K562 (cell line): ENCODE results near the gene MAGEB4. TPM values are rescaled to one million over a fixed set of nuclear protein-coding genes. Genes with fewer than 3 reads are reported as not detected.

ENCODE experiments used
- ARID3A ChIP-seq: IDR thresholded peaks from 2 replicates; pipeline ENCODE4 v1.6.1; 2012; ENCODE audit warnings: low read depth, low read length, improper control_type of control experiment, borderline replicate concordance
- ATF1 ChIP-seq, 2 experiments: fragments of 450-650 bp in 1 of 2; IDR thresholded peaks; 2 replicates each; pipeline ENCODE4 v1.6.1; 2016; ENCODE audit warnings: missing compliant biosample characterization in 1 of 2, missing genetic modification characterization in 1 of 2
- BRCA1 ChIP-seq, 2 experiments: fragments of 450-650 bp in 1 of 2; sonication (generic) in 1 of 2; formaldehyde crosslinking in 1 of 2; IDR thresholded peaks; 2 replicates each; pipeline versions ENCODE4 v1.5.0 to v1.6.1; 2017 to 2020; ENCODE audit warnings: mild to moderate bottlenecking in 1 of 2, missing genetic modification reagents in 1 of 2
- CBX1 ChIP-seq: sonication (generic); IDR thresholded peaks from 2 replicates; pipeline ENCODE4 v1.6.1; 2016; ENCODE audit warnings: antibody characterized with exemption, low read depth, mild to moderate bottlenecking
- COPS2 ChIP-seq: fragments of 450-650 bp; conservative IDR thresholded peaks from 2 replicates; pipeline ENCODE4 v1.6.1; 2016; ENCODE audit warnings: mild to moderate bottlenecking, moderate library complexity
- GATA2 ChIP-seq: sonication (generic); formaldehyde crosslinking; IDR thresholded peaks from 2 replicates; pipeline ENCODE4 v1.4.0; 2020; ENCODE audit warnings: mild to moderate bottlenecking, missing genetic modification reagents
- HDGF ChIP-seq: fragments of 450-650 bp; IDR thresholded peaks from 2 replicates; pipeline ENCODE4 v1.6.1; 2016
- HIVEP1 ChIP-seq: fragments of 250-450 bp; sonication (Bioruptor Pico); IDR thresholded peaks from 2 replicates; pipeline ENCODE4 v1.4.0; 2020; ENCODE audit warnings: mild to moderate bottlenecking
- JUND ChIP-seq, 2 experiments: IDR thresholded peaks; 2 replicates in 1 of 2; 3 replicates in 1 of 2; pipeline ENCODE4 v1.6.1; 2011; ENCODE audit warnings: borderline replicate concordance in 2 of 2, low read depth in 2 of 2, low read length in 2 of 2, improper control_type of control experiment in 1 of 2, missing biosample characterization in 1 of 2, missing genetic modification characterization in 1 of 2, missing genetic modification reagents in 1 of 2
- PRPF4 ChIP-seq: fragments of 200-400 bp; formaldehyde crosslinking; IDR thresholded peaks from one replicate; pipeline ENCODE4 v1.6.1; 2017; ENCODE audit warnings: low read length, low read depth, mild to moderate bottlenecking; ENCODE audit not compliant: insufficient read depth, poor library complexity, severe bottlenecking
- PTBP1 ChIP-seq: fragments of 200-400 bp; formaldehyde crosslinking; IDR thresholded peaks from 2 replicates; pipeline ENCODE4 v1.6.1; 2017; ENCODE audit warnings: low read depth, low read length
- RCOR1 ChIP-seq, 2 experiments: IDR thresholded peaks; 2 replicates each; pipeline ENCODE4 v1.6.1; 2012; ENCODE audit warnings: low read depth in 2 of 2, low read length in 2 of 2, borderline replicate concordance in 1 of 2, improper control_type of control experiment in 1 of 2
- SMARCB1 ChIP-seq: IDR thresholded peaks from 2 replicates; pipeline ENCODE4 v1.6.1; 2011; ENCODE audit warnings: improper control_type of control experiment, low read depth; ENCODE audit not compliant: insufficient read length
- TRIM28 ChIP-seq: fragments of 450-650 bp; IDR thresholded peaks from 2 replicates; pipeline ENCODE4 v1.6.1; 2017
- ZNF584 ChIP-seq: fragments of 200-800 bp; sonication (Bioruptor generic); IDR thresholded peaks from 2 replicates; pipeline ENCODE4 v1.6.1; 2016; ENCODE audit warnings: low read depth, mild to moderate bottlenecking, missing genetic modification characterization, missing compliant biosample characterization
- ZNF586 ChIP-seq: fragments of 450-650 bp; formaldehyde crosslinking; conservative IDR thresholded peaks from 2 replicates; pipeline ENCODE4 v1.4.0; 2020; ENCODE audit warnings: mild to moderate bottlenecking, moderate library complexity
- ZNF75A ChIP-seq: fragments of 450-650 bp; formaldehyde crosslinking; IDR thresholded peaks from 2 replicates; pipeline ENCODE4 v1.4.0; 2020; ENCODE audit warnings: mild to moderate bottlenecking
- ZNF764 ChIP-seq: fragments of 250-450 bp; sonication (Bioruptor Pico); IDR thresholded peaks from 2 replicates; pipeline ENCODE4 v1.4.0; 2020; ENCODE audit warnings: low read depth, mild to moderate bottlenecking, moderate library complexity
- polyA plus RNA-seq, 8 experiments: library from polyadenylated mRNA; depleted of rRNA in 4 of 8; stranded (reverse) in 5 of 8; unstranded in 3 of 8; fragments of >200 nt; fragmentation: Nextera tagmentation in 2 of 8; fragmentation: Illumina TruSeq in 1 of 8; extraction: Ambion mirVana in 2 of 8; extraction: Trizol in 1 of 8; gene quantifications; 2 replicates each; pipeline versions ENCODE4 v1.2.1 to v1.2.3, GENCODE V29; 2011 to 2014; ENCODE audit warnings: inconsistent platforms in 1 of 8, missing spikeins in 1 of 8
- total RNA-seq, 7 experiments: library from RNA; depleted of rRNA in 6 of 7; stranded (reverse); fragments of >200 nt in 6 of 7; fragmentation: Illumina TruSeq in 2 of 7; extraction: Trizol in 2 of 7; gene quantifications; 2 replicates each; pipeline versions ENCODE4 v1.2.1 to v1.2.3, GENCODE V29; 2011 to 2021; ENCODE audit warnings: low replicate concordance in 1 of 7
- TF ChIP-seq, protein P1 (sequence below): sonication (generic); formaldehyde crosslinking; IDR thresholded peaks from 2 replicates; pipeline ENCODE4 v1.8.1; 2023; ENCODE audit warnings: mild to moderate bottlenecking, missing genetic modification reagents
- TF ChIP-seq, protein P2 (sequence below): fragments of 250-450 bp; sonication (Bioruptor Pico); IDR thresholded peaks from 2 replicates; pipeline ENCODE4 v1.8.0; 2022; ENCODE audit warnings: inconsistent platforms, mild to moderate bottlenecking, moderate library complexity, borderline replicate concordance
- TF ChIP-seq, protein P3 (sequence below): sonication (generic); formaldehyde crosslinking; IDR thresholded peaks from 2 replicates; pipeline ENCODE4 v1.8.0; 2022; ENCODE audit warnings: mild to moderate bottlenecking, missing genetic modification reagents

The MAGEB4 gene
- total and polyA plus RNA-seq, 9 of the 15 experiments (the other 6 are each of a cell fraction or from before 2014, with no cell fraction given): 0.04 to 0.09 (median 0.06) TPM; not detected in 6

DNA sequence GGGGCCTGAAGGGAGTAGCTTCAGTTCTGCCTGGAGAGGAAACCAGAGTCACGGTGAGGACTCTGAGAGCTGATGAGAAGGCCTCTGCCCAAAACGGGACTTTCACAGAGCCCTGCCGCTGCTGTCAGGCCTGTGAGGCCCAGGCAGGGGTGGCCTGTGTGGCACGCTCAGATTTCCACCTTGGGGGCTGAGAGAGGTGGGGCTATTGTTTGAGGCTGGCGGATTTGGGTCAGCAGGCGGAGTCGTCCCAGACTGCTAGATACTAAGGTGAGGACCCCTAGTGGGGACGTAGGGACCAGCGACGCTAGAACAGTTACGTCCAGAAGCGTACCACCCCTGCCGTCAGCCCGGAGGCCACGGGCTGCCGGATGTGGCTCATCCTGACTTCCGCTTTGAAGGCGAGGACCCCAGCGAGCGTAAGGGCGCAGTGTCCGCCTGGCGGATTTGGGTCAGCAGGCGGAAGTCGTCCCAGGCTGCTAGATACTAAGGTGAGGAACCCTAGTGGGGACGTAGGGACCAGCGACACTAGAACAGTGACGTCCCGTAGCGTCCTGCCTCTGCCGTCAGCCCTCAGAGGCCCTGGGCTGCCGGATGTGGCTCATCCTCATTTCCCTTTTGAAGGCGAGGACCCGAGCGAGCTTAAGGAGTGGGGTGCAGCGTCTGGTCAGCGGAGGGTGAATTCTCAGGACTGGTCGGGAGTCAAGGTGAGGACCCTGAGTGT, 5.1 kb downstream of the MAGEB4 start, which contains the start of gene MAGEB1 (continued):
- TF ChIP-seq, protein P1, sequence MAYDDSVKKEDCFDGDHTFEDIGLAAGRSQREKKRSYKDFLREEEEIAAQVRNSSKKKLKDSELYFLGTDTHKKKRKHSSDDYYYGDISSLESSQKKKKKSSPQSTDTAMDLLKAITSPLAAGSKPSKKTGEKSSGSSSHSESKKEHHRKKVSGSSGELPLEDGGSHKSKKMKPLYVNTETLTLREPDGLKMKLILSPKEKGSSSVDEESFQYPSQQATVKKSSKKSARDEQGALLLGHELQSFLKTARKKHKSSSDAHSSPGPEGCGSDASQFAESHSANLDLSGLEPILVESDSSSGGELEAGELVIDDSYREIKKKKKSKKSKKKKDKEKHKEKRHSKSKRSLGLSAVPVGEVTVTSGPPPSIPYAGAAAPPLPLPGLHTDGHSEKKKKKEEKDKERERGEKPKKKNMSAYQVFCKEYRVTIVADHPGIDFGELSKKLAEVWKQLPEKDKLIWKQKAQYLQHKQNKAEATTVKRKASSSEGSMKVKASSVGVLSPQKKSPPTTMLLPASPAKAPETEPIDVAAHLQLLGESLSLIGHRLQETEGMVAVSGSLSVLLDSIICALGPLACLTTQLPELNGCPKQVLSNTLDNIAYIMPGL (CRISPR knock-in tag): no peak
- TF ChIP-seq ZNF764 (CRISPR knock-in tag) (no peak), SMARCB1 (no peak), HDGF (no peak), BRCA1 (IDR thresholded peaks at IDR 0.05) (no peak), BRCA1 (CRISPR knock-in tag; IDR thresholded peaks at IDR 0.05) (no peak), ZNF75A (CRISPR knock-in tag) (no peak), ATF1 (CRISPR knock-in tag; IDR thresholded peaks at IDR 0.05) (peak; percentile 31; the same call in 1 of the 2 replicates), ATF1 (tag; IDR thresholded peaks at IDR 0.05) (peak; percentile 91), PRPF4 (no peak), TRIM28 (no peak), ZNF586 (CRISPR knock-in tag) (no peak), GATA2 (no peak), HIVEP1 (no peak), RCOR1 (IDR thresholded peaks at IDR 0.05; ENCODE audit: borderline replicate concordance in 1 of 2, low read depth in 2 of 2, low read length in 2 of 2) (0 out of 4 replicates have a peak, but pooled peaks of 1 of the 2 experiments have one; percentile 5), CBX1 (no peak), COPS2 (no peak), ZNF584 (no peak), JUND (IDR thresholded peaks at IDR 0.05; ENCODE audit: borderline replicate concordance, low read depth, low read length) (no peak), JUND (tag; IDR thresholded peaks at IDR 0.05; ENCODE audit: borderline replicate concordance, low read depth, low read length) (peak; percentile 39; the same call in 2 of the 3 replicates), PTBP1 (no peak), ARID3A (no peak)
- TF ChIP-seq, protein P2, sequence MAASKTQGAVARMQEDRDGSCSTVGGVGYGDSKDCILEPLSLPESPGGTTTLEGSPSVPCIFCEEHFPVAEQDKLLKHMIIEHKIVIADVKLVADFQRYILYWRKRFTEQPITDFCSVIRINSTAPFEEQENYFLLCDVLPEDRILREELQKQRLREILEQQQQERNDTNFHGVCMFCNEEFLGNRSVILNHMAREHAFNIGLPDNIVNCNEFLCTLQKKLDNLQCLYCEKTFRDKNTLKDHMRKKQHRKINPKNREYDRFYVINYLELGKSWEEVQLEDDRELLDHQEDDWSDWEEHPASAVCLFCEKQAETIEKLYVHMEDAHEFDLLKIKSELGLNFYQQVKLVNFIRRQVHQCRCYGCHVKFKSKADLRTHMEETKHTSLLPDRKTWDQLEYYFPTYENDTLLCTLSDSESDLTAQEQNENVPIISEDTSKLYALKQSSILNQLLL (CRISPR knock-in tag): no peak
- TF ChIP-seq, protein P3, sequence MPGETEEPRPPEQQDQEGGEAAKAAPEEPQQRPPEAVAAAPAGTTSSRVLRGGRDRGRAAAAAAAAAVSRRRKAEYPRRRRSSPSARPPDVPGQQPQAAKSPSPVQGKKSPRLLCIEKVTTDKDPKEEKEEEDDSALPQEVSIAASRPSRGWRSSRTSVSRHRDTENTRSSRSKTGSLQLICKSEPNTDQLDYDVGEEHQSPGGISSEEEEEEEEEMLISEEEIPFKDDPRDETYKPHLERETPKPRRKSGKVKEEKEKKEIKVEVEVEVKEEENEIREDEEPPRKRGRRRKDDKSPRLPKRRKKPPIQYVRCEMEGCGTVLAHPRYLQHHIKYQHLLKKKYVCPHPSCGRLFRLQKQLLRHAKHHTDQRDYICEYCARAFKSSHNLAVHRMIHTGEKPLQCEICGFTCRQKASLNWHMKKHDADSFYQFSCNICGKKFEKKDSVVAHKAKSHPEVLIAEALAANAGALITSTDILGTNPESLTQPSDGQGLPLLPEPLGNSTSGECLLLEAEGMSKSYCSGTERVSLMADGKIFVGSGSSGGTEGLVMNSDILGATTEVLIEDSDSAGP (CRISPR knock-in tag): no peak
